SK-MEL-5 (cell line): Measurements from ENCODE around the gene CDC42EP3. TPM values are rescaled to one million over a fixed set of nuclear protein-coding genes. Genes with fewer than 3 reads are reported as not detected.

Source experiments
- DNase-seq: peaks from one replicate; pipeline ENCODE4 v3.0.0-alpha.2; 2016; ENCODE audit warnings: low read depth, low spot score
- in situ Hi-C: cut with HindIII; loops from 2 replicates; pipeline ENCODE4 v1.10.0; 2016; ENCODE audit warnings: low sequenced_read_pairs, high pct_unique_total_duplicates, low pct_unique_long_range_greater_than_20kb
- total RNA-seq: library from RNA; depleted of rRNA; stranded (reverse); fragments of >200 nt; shearing (Covaris generic); gene quantifications from 2 replicates; pipeline ENCODE4 v1.2.3, GENCODE V29; 2014

CDC42EP3 gene
- total RNA-seq, 1 experiment from 2014 or later: 78.4 TPM

DNA sequence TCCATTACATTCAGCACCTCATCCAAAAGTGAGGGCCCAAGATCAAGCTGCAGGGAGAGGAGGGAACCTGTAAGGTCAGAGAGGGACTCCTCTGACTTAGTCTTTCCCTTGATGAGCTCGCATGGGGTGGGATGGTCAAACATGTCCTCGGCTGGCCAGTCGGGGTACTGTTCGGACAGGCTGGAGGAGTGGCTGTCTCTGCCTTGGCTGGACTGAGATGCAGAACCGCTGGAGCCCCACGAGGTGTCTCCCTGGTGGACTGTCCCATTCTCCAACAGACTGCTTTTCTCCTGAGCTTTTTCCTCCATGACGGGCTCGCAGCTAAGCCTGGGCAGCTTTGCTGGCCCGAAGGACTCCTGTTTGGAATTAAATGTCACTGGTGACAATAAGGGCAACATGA is 25.6 kb downstream of the CDC42EP3 start:
- in situ Hi-C loops: no loop called here
- DNase-seq: peak; percentile 67

- in situ Hi-C loops: no loop called here
Observed at GRCh38 chr2:37645362-37645761, 26.1 kb downstream of the CDC42EP3 start.

DNA sequence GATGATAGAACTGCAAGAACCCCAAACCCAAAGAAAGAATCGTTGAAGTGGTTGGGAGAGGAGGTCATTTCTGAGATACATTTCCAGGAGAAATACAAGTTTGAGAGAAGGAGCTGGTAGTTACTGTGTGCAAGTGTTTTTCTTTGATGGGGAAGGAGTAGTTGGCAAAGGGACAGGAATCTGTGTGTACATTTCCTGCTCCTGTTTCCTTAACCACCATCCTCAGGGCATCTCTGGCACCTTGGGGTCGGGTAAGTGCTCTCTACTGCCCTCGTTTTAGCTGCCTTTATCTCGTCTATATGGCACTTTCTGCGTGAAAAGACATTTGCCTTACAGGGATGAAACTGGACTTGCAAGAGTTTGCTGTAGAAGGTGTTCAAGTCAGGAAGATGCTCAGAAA is 27.3 kb downstream of the CDC42EP3 start:
- in situ Hi-C loops: no loop called here
- no peak for DNase-seq

More at GRCh38 chr2:37645362-37645761, 26.1 kb downstream of the CDC42EP3 start:
- no peak for DNase-seq

DNA sequence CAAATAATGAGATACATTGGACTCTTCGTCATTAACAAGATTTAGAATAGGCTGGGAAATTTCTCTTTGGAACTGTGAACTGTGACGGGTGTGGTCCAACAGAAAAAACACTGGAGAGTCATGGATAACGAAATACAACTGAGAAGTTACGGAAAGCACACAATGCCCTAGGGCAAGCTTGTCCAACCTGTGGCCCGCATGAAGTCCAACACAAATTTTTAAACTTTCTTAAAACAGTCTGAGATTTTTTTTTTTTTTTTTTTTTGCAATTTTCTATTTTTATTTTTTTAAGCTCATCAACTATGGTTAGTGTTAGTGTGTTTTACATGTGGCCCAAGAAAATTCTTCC is 27.7 kb downstream of the CDC42EP3 start:
- in situ Hi-C loops: no loop called here
- DNase-seq: no peak

DNA sequence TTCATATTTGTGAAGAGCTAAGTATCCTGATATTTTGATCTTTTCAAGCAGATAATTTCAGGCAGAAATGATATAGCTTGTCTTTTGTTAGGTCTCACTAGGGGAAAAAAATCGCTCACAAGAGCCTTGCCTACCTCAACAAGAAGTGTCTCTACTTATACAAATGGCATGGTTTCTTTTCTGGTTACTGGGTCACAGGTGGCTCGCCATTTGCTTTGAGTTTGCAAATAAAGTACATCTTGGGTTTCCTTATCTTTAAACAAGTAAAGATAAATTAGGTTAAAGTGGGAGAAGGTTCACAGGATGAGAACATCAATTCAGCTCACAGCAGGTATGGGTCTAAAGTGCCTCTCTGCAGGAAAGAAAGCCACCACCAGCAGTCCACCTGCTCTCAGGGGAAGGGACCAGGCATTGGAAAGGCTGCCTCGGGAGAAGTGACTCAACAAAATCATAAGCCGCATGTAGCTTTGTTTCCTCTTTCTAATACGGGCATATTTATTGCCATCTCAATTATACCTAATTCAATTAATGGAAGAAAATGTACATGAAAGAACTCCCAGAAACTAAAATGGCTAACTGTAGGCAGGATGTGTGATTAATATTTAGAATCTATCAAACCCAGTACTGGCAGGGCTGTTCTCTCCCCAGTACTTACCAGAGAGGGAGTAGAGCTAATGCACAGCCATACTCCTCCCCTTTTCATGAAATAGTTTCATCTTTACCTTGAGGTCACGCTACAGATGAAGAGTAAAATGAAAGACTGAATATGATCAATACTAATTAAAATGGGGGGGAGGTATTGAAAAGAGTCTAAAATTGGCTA is 28.3 kb downstream of the CDC42EP3 start:
- no peak for DNase-seq
- in situ Hi-C loops: no loop called here

DNA sequence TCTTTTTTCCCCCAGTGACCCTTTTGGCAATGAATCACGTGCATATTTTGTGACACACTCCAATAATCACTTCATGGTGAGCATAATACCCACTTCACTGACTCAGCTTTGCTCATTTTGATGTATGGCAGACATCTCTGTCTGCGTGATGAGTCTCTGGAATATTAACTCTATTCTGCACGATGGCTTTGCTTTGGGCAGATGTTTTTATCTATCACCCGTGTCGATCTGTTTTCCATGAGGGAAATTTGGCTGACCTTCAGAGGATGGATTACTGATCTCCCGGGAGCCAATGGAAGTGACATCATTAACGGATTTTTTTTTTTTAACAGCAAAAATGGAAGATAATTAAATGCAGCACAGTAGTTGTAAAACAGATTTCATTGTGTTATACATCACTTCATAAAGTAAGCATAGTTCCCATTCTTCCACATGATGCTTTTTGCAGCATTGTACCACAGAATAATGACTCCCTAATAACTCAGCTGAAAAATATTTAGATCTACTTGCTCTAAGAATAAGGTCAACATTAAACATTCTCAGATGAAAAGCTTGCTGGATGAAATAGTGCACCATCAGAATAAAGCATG is 29.8 kb downstream of the CDC42EP3 start:
- in situ Hi-C loops: no loop called here
- DNase-seq: no peak

- in situ Hi-C loops: no loop called here
- peak; percentile 95 for DNase-seq
Observed at GRCh38 chr2:37639631-37640030, 31.8 kb downstream of the CDC42EP3 start.

DNA sequence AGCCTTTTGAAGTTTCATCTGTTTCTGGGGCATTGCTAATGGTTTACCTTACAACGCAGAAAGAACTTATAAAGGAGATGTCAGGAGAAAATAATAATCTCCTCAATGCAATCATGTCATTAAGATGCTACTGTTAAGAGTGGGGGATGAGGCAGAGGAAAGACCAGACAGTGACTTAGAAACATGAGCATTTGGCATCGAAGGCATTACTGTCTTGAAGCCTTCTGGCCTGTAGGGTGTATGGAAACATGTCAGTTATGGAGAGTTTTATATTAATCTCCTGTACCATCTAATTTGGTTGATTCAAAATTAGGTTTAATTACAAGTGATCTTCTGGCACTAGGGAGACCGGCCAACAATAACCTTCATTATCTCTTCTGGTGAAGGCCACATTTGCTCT is 32.5 kb downstream of the CDC42EP3 start:
- DNase-seq: no peak
- in situ Hi-C loops: no loop called here

- in situ Hi-C loops: no loop called here
- peak; percentile 83 for DNase-seq
Observed at GRCh38 chr2:37637985-37638384, 33.5 kb downstream of the CDC42EP3 start.

DNA sequence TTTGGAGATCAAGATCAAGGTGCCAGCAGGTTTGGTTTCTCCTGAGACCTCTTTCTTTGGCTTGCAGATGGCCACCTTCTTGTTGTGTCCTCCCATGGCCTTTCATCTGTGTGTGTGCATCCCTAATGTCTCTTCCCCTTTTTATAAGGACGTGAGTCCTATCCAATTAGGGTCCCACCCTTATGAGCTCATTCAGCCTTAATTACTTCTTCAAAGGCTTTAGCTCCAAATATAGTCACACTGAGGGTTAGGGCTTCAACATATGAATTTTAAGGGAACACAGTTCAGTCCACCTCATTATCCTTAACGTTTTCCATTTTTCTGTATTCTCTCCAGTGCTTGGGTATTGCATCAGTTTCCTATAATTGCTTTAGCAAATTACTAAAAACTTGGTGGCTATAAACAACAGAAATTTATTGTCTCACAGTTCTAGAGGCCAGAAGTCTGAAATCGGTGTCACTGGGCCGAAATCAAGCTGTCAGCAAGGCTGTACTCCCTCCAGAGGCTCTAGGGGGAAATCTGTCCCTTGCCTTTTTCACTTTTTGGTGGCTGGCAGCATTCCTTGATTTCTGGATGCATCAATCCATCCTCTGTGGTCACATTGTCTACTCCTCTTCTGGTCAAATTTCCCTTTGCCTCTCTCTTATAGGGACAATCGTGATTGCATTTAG is 34.1 kb downstream of the CDC42EP3 start:
- peak; percentile 53 for DNase-seq
- in situ Hi-C loops: no loop called here

DNA sequence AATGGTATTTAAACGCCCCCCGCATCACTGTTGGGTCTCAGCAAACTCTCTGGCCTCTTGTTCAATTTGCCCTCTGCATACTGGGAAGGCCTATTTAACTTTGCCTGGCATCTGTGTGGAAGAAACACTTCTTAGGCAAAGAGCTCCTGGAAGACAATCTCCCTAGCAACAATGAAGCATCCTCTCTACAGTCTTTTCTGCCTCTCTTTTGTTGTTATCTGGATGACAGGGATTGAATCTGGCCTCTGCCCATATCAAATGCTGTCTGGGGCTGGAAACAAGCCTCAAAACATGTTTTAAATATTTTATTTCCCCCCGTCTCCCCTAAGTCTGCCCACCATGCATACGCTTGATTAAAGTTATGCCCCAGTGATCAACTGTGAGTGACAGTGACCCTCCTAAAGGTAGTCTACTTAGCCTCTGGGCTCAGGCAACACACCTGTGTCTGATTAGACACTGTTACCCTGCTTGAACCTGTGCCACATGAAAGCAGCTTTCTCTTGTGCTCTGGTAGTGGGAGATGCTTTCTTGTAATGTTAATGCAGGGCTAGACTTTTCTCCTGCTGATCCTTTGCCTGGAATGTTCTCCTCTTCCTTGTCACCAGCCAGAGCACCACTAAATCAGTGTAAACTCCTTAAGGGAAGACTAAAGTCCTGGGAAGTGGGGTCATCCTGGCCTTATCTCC is 34.9 kb downstream of the CDC42EP3 start:
- in situ Hi-C loops: no loop called here
- DNase-seq: no peak

GRCh38 chr2:37635504-37636380 is 35.7 kb downstream of the CDC42EP3 start:
- in situ Hi-C loops: no loop called here
- no peak for DNase-seq

DNA sequence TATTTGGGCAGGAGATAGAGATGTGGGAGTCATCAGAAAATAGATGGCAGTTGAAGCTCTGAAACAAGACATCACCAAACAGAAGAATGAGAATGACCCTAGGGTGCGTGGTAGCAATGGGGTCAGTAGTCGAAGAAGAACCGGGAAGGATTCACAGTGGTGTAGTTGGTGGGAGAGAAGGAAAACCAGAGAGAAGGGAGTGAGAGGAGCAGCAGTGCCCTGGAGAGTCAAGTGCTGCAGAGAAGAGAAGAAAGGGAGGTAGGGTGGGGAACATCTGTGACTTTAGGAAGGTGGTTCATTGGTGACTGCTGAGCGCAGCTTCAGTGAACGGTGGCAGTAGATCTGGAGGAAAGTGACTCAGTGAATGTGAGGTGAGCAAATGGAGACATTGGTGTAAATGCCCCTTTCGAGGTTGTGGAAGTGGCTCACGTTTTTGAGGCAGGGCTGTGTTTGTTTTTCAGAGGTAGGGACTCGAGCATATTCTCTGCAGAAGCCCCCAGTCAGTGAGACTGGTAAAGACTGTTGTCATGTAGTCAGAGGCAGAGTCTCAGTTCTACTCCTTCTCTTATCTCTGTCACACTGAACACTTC is 36.4 kb downstream of the CDC42EP3 start:
- in situ Hi-C loops: no loop called here
- DNase-seq: no peak

DNA sequence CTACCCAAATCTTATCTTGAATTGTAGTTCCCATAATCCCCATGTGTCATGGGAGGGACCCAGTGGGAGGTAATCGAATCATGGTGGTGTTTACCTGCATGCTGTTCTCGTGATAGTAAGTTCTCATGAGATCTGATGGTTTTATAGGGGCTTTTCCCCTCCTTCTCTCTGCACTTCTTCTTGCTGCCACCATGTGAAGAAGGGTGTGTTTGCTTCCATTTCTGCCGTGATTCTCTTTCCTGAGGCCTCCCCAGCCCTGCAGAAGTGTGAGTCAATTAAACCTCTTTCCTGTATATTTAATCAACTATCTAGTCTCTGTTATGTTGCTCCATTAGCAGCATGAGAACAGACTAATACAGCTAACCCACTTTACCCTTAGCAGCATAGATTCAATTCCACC is 37.6 kb downstream of the CDC42EP3 start:
- in situ Hi-C loops: no loop called here

DNA sequence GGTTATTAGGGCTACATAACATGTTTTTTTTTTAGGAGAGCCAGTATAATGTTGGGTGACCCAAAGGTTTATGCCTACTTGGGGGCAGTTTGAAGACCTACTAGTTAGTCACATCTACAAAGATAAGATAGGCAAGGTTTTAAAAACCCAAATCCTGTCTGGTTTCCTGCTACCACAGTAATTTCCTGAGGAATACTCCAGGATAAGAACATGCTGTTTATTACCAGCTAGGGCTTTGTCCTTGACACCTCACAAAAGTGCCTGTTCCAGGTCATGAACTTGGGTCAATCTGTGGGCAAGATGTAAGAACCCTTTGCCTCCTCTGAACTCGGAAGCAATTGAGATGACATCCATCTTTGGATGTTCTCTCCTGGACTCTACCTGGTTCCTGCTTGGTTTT is 38.2 kb downstream of the CDC42EP3 start:
- in situ Hi-C loops: no loop called here
- no peak for DNase-seq

More for the DNA sequence above, 37.6 kb downstream of the CDC42EP3 start:
- DNase-seq: no peak

DNA sequence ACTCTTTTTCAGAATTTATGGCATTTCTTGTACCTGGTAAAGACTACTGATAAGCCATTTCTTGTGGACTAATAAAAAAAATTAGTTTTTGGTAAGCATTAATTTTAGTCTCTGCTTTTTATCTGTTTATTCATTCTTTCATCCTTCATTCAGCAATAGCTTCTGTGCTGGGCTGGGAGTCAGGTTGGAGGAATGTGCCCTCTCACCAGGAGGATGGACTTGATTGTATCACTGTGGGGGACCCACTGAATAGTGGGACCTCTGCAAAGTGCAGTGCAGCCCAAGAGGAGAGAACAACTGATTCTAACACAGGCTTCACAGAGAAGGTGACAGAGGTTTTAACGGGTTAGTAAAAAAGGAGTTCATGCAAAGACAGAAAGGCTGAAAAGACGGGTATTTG is 39.1 kb downstream of the CDC42EP3 start:
- DNase-seq: no peak
- in situ Hi-C loops: no loop called here

GRCh38 chr2:37631698-37632097 is 39.7 kb downstream of the CDC42EP3 start:
- DNase-seq: no peak
- in situ Hi-C loops: no loop called here
